Erythroblast (primary cell): ENCODE measurements around the gene WNT8A.

Experiments used
- GATA1 ChIP-seq: IDR thresholded peaks from 2 replicates; pipeline ENCODE4 v1.6.1; 2011; ENCODE audit warnings: low read depth, mild to moderate bottlenecking, control low read depth, low read length, moderate library complexity
- POLR2A ChIP-seq: IDR thresholded peaks from 2 replicates; pipeline ENCODE4 v1.6.1; 2011; ENCODE audit warnings: mild to moderate bottlenecking, low read length

DNA sequence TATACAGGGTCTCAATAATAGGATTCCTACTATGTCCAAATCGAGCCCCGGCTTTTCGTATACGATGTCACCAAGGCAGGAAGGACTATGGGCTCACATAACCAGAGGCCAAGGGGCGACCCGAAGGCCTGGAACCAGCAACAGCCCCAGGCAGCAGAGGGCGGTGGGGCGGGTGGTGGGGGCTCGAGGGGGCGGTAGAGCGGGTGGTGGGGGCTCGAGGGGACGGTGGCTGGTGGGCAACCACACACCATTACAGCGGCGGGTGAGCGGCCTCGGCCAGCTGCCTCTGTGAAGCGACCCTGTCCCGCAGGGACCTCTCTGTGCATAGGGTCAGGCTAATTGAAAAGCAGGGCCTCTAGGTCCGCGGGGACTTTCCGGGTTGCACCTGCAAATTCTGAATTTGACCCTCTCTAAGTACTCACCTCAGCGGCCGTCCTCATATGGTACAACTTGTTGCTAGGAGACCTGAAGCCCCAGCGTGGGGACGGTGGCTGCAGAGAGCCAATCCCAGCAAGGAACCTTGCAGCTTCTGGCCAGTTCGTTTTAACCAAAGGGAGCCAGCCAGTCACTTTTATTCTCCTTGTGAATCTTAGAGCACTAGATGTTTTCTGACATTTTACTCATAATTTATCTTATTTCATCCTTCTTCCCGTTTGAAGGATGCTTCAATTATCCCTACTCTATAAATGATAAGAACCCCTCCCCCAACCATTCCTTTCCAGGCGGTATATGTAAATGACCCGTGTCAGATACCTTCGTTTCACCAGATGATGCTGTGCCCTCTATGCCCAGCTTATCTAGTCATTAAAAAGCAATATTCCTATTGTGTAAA is 55.3 kb downstream of the WNT8A start, which contains the start of gene NME5:
- TF ChIP-seq POLR2A = no peak
- no peak for TF ChIP-seq GATA1
